Fibroblast of skin of right biceps (primary cell): ENCODE results near the gene FYN.
A peak's percentile ranks its signal among the peaks of the same experiment; 100 is the strongest.
"Not testable (repeated sequence)": the region's sequence is repeated elsewhere in the genome, so short reads cannot be mapped to it uniquely, and the experiment has no call there.

Experiments
- DNase-seq: peaks from one replicate; pipeline ENCODE4 v3.0.0-alpha.2; 2013

FYN gene

GRCh38 chr6:111805511-111806164 lies 67.6 kb downstream of the FYN start:
- DNase-seq: peak; percentile 86

DNA sequence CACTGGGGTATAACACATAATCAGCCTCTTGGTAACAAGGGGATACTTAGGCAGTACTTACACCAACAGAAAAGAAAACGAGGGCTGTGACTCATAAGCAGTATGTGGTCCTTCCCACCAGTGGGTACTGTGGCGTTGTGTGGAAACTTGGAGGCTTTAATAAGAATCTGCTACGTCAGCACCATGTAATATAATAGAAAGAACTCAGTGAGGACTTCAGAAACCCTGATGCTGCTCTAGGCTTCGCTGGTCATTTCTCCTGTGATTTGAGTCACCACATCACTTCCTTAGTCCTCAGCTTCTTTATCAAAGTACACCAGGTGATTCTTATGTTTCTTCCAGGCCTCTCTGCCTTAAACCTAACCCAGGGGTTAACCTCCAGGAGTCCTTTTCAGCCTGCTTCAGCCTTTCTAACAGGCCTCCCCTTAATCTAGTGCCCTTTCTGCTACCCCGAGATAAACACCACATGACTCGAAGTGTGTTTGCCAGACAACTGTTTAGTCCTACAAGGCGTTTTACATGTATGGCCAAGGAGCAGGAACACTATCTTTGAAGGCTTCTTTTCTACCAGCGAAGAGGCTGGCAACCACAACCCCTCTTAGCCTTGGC lies 68.5 kb downstream of the FYN start:
- peak; percentile 70 for DNase-seq

DNA sequence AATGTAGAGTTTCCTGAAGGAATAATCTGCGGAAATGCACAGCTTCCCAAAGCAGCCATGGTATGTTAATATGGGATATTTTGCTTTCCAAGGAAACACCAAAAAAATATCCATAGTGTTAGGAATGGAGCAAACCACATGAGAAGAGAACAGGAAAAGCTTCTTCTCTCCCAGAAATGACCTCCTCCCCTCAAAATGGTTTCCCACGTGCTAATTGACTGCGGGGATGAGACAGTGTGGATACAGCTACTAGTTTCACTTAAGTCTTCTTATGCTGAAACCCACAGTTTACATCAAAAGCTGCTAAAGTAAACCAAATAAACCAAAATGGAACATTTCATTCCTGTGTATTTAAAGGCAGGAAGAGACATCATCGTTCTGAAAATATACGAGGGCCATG lies 69.4 kb downstream of the FYN start:
- peak; percentile 48 for DNase-seq

DNA sequence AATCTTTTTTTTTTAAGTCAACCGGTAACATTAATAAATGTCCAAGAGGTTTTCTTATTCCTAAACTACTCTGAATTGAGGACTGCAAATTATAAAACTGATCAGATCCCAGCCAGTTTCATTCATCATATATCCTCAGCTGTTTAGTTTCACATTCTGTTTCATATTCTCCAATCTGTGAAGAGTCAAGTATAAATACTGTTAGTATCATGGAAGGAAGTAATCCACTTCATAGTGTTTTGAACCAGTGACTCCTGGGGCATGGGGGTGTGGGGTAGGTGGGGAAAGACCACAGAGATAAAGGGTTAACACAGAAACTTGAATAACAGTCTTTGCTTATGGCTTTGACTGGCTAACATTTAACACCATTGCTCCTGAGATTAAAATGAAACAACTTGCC lies 69.9 kb downstream of the FYN start:
- DNase-seq: no peak

- DNase-seq: no peak
Observed at GRCh38 chr6:111802720-111803330, 70.4 kb downstream of the FYN start.

DNA sequence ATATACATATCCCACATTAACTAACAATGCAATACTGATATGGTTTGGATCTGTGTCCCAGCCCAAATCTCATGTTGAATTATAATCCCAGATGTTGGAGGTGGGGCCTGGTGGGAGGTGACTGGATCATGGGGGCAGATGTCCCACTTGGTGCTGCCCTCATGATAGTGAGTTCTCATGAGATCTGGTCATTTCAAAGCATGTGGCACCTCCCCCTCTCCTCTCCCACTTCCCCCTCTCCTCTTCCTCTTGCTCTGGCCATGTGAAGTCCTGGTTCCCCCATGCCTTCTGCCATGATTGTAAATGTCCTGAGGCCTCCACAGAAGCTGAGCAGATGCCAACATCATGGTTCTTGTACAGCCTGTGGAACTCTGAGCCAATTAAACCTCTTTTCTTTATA lies 71.2 kb downstream of the FYN start:
- no peak for DNase-seq

DNA sequence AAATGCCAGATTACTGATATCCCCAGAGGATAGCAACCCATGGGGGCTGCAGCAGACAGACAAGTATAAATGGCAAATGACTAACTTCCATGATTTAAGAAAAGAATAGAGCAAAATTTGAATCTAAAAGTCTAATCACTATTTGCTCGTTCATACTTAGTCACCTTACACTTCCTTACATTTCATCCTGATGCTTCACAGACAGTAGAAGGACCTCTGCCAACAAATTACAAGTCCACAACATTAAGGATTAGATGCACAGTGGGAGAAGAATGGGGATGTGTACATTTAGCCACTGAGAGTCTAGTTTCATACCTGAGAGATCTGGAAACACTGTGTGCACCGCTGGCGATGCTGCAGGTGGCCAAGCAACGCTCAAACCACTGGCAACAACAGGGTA lies 72.4 kb downstream of the FYN start:
- peak; percentile 74 for DNase-seq

DNA sequence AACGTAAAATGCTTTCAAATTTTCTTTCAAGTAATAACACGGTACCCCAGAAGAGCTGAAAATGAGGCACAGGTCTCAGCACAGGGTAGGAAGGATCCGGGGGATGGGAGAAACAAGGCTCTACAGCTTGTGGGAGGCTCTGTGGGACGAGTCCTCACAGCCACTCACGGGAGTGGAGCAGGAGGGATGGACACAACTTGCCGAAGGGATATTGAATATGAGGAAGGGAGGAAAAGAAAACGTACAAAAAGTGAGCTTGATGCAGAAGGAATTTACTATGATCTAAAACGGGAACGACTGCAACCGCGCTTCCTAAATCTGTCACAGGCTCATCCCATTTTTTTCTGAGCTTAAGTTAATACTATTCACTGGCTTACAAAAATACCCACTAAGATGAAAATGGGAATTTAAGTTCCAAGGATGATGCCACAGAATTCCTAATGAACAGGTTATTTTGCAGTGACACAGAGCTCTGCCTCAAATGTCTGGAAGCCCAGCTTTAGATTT lies 72.9 kb downstream of the FYN start:
- no peak for DNase-seq

DNA sequence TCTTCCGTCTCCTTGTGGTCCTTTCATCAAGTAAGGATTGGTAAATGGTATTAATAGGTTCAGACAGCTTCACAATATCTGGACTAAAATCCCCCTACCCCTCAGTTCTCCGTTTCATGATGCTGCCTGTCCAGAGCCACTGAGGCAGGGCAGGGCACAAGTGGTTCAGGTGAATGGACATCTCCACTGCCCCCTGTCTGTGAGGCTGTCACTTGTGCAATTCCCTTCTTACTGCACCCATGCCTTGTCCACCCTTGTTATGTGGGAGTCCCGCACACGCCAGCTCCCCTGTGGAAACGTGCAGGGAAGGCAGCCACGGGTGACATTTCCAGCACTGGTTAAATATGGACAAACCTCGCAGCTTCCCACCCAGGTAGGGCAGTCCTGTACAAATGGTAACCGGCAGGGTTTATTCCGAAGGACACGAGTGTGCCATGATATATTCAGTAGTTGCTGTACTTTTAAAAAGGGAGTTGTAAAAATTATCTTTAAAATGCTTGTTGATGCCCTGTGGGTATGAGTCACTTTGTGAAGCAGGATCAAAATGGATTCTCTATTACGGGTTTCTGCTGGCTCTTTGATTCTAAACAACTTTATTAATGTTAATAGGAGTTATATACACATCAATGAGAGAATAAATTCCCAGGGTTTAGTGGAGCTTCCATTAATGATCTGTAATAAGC lies 73.5 kb downstream of the FYN start:
- no peak for DNase-seq

- no peak for DNase-seq
Observed at GRCh38 chr6:111798281-111798725, 74.9 kb downstream of the FYN start.

DNA sequence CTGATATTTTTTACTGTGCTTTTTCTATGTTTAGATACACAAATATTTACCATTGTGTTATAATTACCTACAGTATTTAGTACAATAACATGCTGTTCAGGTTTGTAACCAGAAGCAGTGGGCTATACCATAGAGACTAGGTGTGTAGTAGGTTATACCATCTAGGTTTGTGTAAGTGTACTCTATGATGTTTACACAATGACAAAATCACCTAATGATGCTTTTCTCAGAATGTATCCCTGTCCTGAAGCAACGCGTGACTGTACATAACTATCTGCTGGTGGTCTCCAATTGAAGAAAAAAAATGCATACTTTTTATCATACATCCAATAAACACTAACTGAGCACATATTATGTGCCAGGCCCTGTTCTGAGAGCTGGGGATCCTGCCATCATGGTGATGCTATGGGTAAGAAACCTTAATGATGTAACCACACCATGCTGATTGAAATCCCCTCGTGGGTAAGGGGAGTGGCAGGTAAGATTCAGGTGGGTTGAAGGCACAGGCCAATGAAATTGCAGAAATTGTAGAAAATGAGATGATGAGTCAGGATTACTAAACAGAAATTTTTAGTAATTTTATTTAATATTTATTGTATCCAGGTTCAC lies 76.8 kb downstream of the FYN start:
- DNase-seq: no peak

DNA sequence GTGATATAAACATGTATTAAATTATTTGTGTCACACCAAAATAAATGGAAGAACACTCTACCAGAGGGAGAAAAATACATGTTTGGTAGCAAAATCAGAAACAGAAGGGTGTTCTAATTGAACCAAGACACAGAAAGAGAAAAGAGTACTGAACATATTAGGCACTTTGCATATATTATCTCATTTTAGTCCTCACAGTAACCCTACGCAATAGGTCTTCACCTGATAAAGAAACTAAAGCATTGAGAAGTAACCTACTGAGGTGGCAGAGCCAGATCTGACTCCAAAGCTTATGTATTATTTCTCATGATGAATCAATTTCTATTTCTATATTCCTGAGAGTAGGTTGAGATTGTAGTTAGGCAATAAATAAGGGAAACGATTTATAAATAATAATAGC lies 77.7 kb downstream of the FYN start:
- DNase-seq: no peak

GRCh38 chr6:111794727-111795452 lies 78.4 kb downstream of the FYN start:
- peak; percentile 26 for DNase-seq

- no peak for DNase-seq
Observed at GRCh38 chr6:111794300-111794699, 79.0 kb downstream of the FYN start.

GRCh38 chr6:111793711-111794111 lies 79.5 kb downstream of the FYN start:
- no peak for DNase-seq

- no peak for DNase-seq
Observed at GRCh38 chr6:111792914-111793700, 80.1 kb downstream of the FYN start.

GRCh38 chr6:111792241-111792640 lies 81.0 kb downstream of the FYN start:
- no peak for DNase-seq

GRCh38 chr6:111791415-111791814 lies 81.8 kb downstream of the FYN start:
- DNase-seq: no peak

- no peak for DNase-seq
Observed at GRCh38 chr6:111789598-111789997, 83.7 kb downstream of the FYN start.

DNA sequence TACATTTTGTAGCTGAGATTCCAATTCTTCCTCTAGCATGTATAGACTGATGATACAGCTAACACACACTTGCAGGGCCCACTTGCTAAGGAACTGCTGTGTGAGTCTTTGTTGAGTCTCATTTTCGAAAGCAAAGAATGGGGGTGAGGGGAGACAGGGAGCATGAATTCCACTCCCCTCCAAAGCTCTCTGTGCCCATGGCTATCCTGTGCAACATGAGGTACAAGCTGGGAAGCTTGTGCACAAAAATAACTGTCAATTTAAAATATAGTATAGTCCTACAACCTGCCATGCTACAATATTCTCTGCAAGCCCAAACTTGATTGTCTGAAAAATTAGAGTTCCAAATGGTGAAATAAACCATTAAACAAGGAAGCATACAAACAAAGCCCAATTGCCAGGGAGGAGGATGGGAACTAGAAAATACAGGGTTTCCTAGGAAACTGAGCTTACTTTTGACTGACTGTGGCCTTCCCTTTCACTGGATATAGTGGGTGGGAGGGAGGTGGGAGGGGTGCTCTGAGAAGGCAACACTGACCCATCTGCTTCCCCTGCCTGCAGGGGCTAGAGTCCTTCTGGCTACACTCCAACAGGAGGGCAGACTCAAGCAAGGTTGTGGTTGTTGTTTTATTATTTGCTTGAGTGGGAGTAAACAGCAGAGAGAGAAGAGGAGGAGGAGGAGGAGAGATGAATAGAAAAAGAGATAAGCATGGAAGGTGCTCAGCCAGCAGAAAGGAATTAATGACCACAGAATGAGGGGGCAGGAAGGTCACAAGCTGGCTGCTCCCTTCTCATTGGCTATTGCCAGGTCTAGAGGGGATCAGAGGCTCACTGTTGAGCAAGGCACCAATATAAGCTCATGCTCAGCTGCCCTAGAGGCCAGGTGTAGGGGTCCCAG lies 84.6 kb downstream of the FYN start:
- no peak for DNase-seq

- DNase-seq: not testable (repeated sequence)
Observed at GRCh38 chr6:111786151-111786550, 87.1 kb downstream of the FYN start.
